Body of pancreas (tissue), 4 donors: ENCODE results near the gene MFSD8.

ENCODE experiments used
- CTCF ChIP-seq, 7 experiments: fragments of 450-650 bp in 4 of 7; fragments of 200-600 bp in 3 of 7; sonication (generic) in 3 of 7; IDR thresholded peaks; one replicate each; pipeline ENCODE4 v1.5.1; 2016 to 2019; ENCODE audit warnings: antibody characterized with exemption in 7 of 7
- POLR2A ChIP-seq, 3 donors: fragments of 450-650 bp; IDR thresholded peaks; one replicate each; pipeline ENCODE4 v1.6.1; 2016; ENCODE audit warnings: antibody characterized with exemption in 3 of 3, mild to moderate bottlenecking in 2 of 3

- no peak for TF ChIP-seq CTCF (IDR thresholded peaks at IDR 0.05)
- no peak for TF ChIP-seq POLR2A (IDR thresholded peaks at IDR 0.05)
These were observed 10.3 kb upstream of the MFSD8 start for GRCh38 chr4:127975121-127975770.
